B cell (primary cell): Measurements from ENCODE around the gene PTGER3.

Experiments
- EZH2 ChIP-seq: IDR thresholded peaks from 2 replicates; pipeline ENCODE4 v1.6.1; 2012; ENCODE audit warnings: borderline replicate concordance, low read depth, mild to moderate bottlenecking, moderate library complexity, low read length; ENCODE audit not compliant: insufficient read depth, poor library complexity, severe bottlenecking
- TF ChIP-seq, protein P1 (sequence below): fragments of 200-600 bp; IDR thresholded peaks from one replicate; pipeline ENCODE4 v1.8.0; 2022; ENCODE audit warnings: antibody characterized with exemption, mild to moderate bottlenecking

DNA sequence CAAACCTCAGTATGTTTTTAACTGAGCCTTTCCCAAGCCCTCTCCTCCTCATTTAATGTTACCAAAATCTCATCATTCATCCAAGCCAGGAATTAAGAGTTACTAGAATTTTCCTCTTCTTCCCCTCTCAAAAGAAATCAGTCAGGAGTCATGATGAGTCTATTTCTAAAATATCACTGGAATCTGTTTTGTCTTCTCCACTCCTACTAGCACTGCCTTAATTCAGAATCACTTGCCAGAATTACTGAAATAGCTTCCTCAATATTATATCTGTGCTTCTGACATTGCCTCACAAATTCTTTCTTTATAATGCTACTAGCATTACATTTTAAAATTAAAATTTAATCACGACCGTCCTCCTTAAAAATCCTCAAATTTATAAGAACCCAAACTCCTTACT is 106.1 kb downstream of the PTGER3 start:
- TF ChIP-seq, protein P1, sequence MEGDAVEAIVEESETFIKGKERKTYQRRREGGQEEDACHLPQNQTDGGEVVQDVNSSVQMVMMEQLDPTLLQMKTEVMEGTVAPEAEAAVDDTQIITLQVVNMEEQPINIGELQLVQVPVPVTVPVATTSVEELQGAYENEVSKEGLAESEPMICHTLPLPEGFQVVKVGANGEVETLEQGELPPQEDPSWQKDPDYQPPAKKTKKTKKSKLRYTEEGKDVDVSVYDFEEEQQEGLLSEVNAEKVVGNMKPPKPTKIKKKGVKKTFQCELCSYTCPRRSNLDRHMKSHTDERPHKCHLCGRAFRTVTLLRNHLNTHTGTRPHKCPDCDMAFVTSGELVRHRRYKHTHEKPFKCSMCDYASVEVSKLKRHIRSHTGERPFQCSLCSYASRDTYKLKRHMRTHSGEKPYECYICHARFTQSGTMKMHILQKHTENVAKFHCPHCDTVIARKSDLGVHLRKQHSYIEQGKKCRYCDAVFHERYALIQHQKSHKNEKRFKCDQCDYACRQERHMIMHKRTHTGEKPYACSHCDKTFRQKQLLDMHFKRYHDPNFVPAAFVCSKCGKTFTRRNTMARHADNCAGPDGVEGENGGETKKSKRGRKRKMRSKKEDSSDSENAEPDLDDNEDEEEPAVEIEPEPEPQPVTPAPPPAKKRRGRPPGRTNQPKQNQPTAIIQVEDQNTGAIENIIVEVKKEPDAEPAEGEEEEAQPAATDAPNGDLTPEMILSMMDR, result no peak
- no peak for TF ChIP-seq EZH2
